Chondrocyte (in vitro differentiated cells): ENCODE measurements around the gene MYO6. TPM values are rescaled to one million over a fixed set of nuclear protein-coding genes. Genes with fewer than 3 reads are reported as not detected.

Experiments used
- DNase-seq: peaks from one replicate; pipeline ENCODE4 v3.0.0; 2021; ENCODE audit warnings: mixed read lengths, low spot score
- H3K27ac Mint-ChIP-seq: one replicate; pipeline ENCODE4 v1.8.0; 2021; ENCODE audit warnings: mild to moderate bottlenecking, moderate library complexity, mixed read lengths; ENCODE audit not compliant: unreplicated experiment
- H3K27me3 Mint-ChIP-seq: 2 replicates; pipeline ENCODE4 v1.8.0; 2021; ENCODE audit warnings: low read depth, mixed read lengths
- H3K36me3 Mint-ChIP-seq: 2 replicates; pipeline ENCODE4 v1.8.0; 2021; ENCODE audit warnings: low read depth, mixed read lengths
- H3K4me1 Mint-ChIP-seq: 2 replicates; pipeline ENCODE4 v1.8.0; 2021; ENCODE audit warnings: low read depth, mild to moderate bottlenecking, mixed read lengths
- H3K4me3 Mint-ChIP-seq: one replicate; pipeline ENCODE4 v1.8.0; 2021; ENCODE audit warnings: mild to moderate bottlenecking, moderate library complexity, mixed read lengths; ENCODE audit not compliant: unreplicated experiment
- H3K9me3 Mint-ChIP-seq: 2 replicates; pipeline ENCODE4 v1.8.0; 2021; ENCODE audit warnings: low read depth, mixed read lengths
- total RNA-seq: library from RNA; stranded (reverse); gene quantifications from 3 replicates; pipeline ENCODE4 v1.2.1, GENCODE V29; 2021
- TF ChIP-seq, protein P1 (sequence below): fragments of 200-600 bp; sonication (generic); IDR thresholded peaks from 2 replicates; pipeline ENCODE4 v1.5.0; 2021; ENCODE audit warnings: antibody characterized with exemption, mild to moderate bottlenecking, moderate library complexity

MYO6 gene
- total RNA-seq, 1 donor from 2014 or later, result 32.5 TPM

DNA sequence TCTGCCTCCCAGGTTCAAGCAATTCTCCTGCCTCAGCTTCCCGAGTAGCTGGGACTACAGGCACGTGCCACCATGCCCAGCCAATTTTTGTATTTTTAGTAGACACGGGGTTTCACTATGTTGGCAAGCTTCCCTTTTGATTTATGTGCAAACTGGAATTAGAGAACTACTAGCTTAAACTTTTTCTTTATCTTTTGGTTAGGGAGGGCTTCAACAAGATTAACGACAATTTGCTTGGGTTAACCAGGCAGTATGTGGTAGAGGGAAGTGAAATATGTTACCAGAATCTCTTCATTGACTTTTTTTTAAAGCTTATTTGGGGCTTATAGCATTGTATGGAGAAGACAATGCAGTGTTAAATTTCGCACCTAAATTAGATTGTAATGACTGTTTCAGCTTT lies 9.0 kb downstream of the MYO6 start:
- H3K36me3 Mint-ChIP-seq, result no peaks in the 10 kb centered on the region
- TF ChIP-seq, protein P1, sequence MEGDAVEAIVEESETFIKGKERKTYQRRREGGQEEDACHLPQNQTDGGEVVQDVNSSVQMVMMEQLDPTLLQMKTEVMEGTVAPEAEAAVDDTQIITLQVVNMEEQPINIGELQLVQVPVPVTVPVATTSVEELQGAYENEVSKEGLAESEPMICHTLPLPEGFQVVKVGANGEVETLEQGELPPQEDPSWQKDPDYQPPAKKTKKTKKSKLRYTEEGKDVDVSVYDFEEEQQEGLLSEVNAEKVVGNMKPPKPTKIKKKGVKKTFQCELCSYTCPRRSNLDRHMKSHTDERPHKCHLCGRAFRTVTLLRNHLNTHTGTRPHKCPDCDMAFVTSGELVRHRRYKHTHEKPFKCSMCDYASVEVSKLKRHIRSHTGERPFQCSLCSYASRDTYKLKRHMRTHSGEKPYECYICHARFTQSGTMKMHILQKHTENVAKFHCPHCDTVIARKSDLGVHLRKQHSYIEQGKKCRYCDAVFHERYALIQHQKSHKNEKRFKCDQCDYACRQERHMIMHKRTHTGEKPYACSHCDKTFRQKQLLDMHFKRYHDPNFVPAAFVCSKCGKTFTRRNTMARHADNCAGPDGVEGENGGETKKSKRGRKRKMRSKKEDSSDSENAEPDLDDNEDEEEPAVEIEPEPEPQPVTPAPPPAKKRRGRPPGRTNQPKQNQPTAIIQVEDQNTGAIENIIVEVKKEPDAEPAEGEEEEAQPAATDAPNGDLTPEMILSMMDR, result no peak
- peaks cover 48% of the 10 kb centered on the region for H3K4me1 Mint-ChIP-seq
- H3K4me3 Mint-ChIP-seq, result no peak overlapping the region
- H3K27me3 Mint-ChIP-seq, result no peaks in the 10 kb centered on the region
- no peak overlapping the region for H3K27ac Mint-ChIP-seq
- DNase-seq, result no peak
- H3K9me3 Mint-ChIP-seq, result no peaks in the 10 kb centered on the region

- H3K4me1 Mint-ChIP-seq, result peaks cover 39% of the 10 kb centered on the region
- H3K4me3 Mint-ChIP-seq, result no peak overlapping the region
- no peaks in the 10 kb centered on the region for H3K27me3 Mint-ChIP-seq
- H3K27ac Mint-ChIP-seq, result no peak overlapping the region
- no peak for DNase-seq
- TF ChIP-seq, protein P1, result no peak
- H3K9me3 Mint-ChIP-seq, result no peaks in the 10 kb centered on the region
- peaks cover 3% of the 10 kb centered on the region for H3K36me3 Mint-ChIP-seq
Observed at GRCh38 chr6:75759207-75759606, 10.2 kb downstream of the MYO6 start.

GRCh38 chr6:75760320-75760719 lies 11.3 kb downstream of the MYO6 start:
- Mint-ChIP-seq H3K9me3 (no peaks in the 10 kb centered on the region), H3K27ac (peak overlapping the region; percentile 50), H3K4me3 (no peak overlapping the region), H3K27me3 (no peaks in the 10 kb centered on the region), H3K4me1 (peaks cover 36% of the 10 kb centered on the region), H3K36me3 (peaks cover 3% of the 10 kb centered on the region)
- no peak for DNase-seq
- TF ChIP-seq, protein P1, result no peak

DNA sequence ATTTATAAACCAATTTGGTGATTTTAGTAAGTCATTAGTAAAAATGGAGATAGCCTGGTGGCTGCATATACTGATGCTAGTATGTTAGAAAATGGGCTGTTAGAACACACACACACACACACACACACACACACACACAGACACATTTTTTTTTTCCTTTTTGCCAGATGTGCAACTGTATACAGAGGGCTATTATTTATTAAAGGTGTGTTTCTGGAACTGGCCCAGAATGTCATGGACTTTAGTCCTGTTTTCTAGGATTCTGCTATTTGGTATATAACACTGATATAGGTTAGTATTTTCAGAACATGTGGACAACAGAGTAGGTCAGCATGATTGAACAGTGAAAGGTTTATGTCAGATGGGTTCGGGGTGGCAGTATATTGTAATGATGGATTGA lies 12.4 kb downstream of the MYO6 start:
- no peaks in the 10 kb centered on the region for H3K9me3 Mint-ChIP-seq
- H3K36me3 Mint-ChIP-seq, result peaks cover 3% of the 10 kb centered on the region
- TF ChIP-seq, protein P1, result no peak
- no peak overlapping the region for H3K27ac Mint-ChIP-seq
- peaks cover 36% of the 10 kb centered on the region for H3K4me1 Mint-ChIP-seq
- H3K4me3 Mint-ChIP-seq, result no peak overlapping the region
- DNase-seq, result no peak
- no peaks in the 10 kb centered on the region for H3K27me3 Mint-ChIP-seq

GRCh38 chr6:75762063-75762462 lies 13.0 kb downstream of the MYO6 start:
- H3K27me3 Mint-ChIP-seq, result no peaks in the 10 kb centered on the region
- H3K9me3 Mint-ChIP-seq, result no peaks in the 10 kb centered on the region
- DNase-seq, result no peak
- TF ChIP-seq, protein P1, result no peak
- no peak overlapping the region for H3K27ac Mint-ChIP-seq
- peaks cover 36% of the 10 kb centered on the region for H3K4me1 Mint-ChIP-seq
- no peak overlapping the region for H3K4me3 Mint-ChIP-seq
- H3K36me3 Mint-ChIP-seq, result peaks cover 3% of the 10 kb centered on the region
